DOHH2 (cell line): Measurements from ENCODE around the gene ATP10A.

Experiments
- H3F3A ChIP-seq: fragments of 200-600 bp; sonication (generic), shearing (Covaris generic); 2 replicates; pipeline ENCODE4 v1.6.0; 2016; ENCODE audit warnings: antibody characterized with exemption, mild to moderate bottlenecking; ENCODE audit not compliant: control insufficient read depth, insufficient read depth
- H3K27ac ChIP-seq: fragments of 200-600 bp; sonication (generic); 2 replicates; pipeline ENCODE4 v1.5.1; 2014; ENCODE audit warnings: low read depth, mild to moderate bottlenecking, low read length, moderate library complexity
- H3K27me3 ChIP-seq: fragments of 200-600 bp; sonication (generic); 2 replicates; pipeline ENCODE4 v1.6.1; 2014; ENCODE audit warnings: mild to moderate bottlenecking, low read length, mixed read lengths; ENCODE audit not compliant: control insufficient read depth
- H3K36me3 ChIP-seq: fragments of 200-600 bp; sonication (generic); 2 replicates; pipeline ENCODE4 v1.6.1; 2014; ENCODE audit warnings: mild to moderate bottlenecking, low read length, moderate library complexity, mixed read lengths; ENCODE audit not compliant: control insufficient read depth
- H3K4me1 ChIP-seq: fragments of 200-600 bp; sonication (generic); 2 replicates; pipeline ENCODE4 v1.6.1; 2014; ENCODE audit warnings: mild to moderate bottlenecking, low read length, mixed read lengths; ENCODE audit not compliant: control insufficient read depth
- H3K4me2 ChIP-seq: fragments of 200-600 bp; sonication (generic); 2 replicates; pipeline ENCODE4 v1.6.0; 2014; ENCODE audit warnings: mild to moderate bottlenecking, low read length, moderate library complexity
- H3K4me3 ChIP-seq: fragments of 200-600 bp; sonication (generic); 2 replicates; pipeline ENCODE4 v1.5.1; 2014; ENCODE audit warnings: mild to moderate bottlenecking, low read length, mixed read lengths
- H3K79me2 ChIP-seq: fragments of 200-600 bp; sonication (generic); 2 replicates; pipeline ENCODE4 v1.6.1; 2014; ENCODE audit warnings: mild to moderate bottlenecking, low read length, mixed read lengths; ENCODE audit not compliant: control insufficient read depth
- H3K9me2 ChIP-seq: fragments of 200-600 bp; sonication (generic); replicated peaks from 2 replicates; pipeline ENCODE4 v1.6.1; 2014; ENCODE audit warnings: mild to moderate bottlenecking, low read length, mixed read lengths; ENCODE audit not compliant: control insufficient read depth
- H3K9me3 ChIP-seq: fragments of 200-600 bp; sonication (generic); 2 replicates; pipeline ENCODE4 v1.6.1; 2014; ENCODE audit warnings: antibody characterized with exemption, low read length, mixed read lengths; ENCODE audit not compliant: control insufficient read depth, insufficient read depth
- H4K20me1 ChIP-seq: fragments of 200-600 bp; sonication (generic); 2 replicates; pipeline ENCODE4 v1.6.0; 2014; ENCODE audit warnings: low read depth, mild to moderate bottlenecking, antibody characterized with exemption, low read length, moderate library complexity; ENCODE audit not compliant: control insufficient read depth, insufficient read depth
- EZH2phosphoT487 ChIP-seq: fragments of 200-600 bp; sonication (generic); IDR thresholded peaks from 2 replicates; pipeline ENCODE4 v1.6.1; 2017; ENCODE audit warnings: borderline replicate concordance, mild to moderate bottlenecking, antibody characterized with exemption, low read length, moderate library complexity, mixed read lengths
- TF ChIP-seq, protein P1 (sequence below): fragments of 200-600 bp; sonication (generic); IDR thresholded peaks from one replicate; pipeline ENCODE4 v1.5.1; 2014; ENCODE audit warnings: antibody characterized with exemption, mild to moderate bottlenecking, low read depth, low read length; ENCODE audit not compliant: poor library complexity, severe bottlenecking

Gene ATP10A

DNA sequence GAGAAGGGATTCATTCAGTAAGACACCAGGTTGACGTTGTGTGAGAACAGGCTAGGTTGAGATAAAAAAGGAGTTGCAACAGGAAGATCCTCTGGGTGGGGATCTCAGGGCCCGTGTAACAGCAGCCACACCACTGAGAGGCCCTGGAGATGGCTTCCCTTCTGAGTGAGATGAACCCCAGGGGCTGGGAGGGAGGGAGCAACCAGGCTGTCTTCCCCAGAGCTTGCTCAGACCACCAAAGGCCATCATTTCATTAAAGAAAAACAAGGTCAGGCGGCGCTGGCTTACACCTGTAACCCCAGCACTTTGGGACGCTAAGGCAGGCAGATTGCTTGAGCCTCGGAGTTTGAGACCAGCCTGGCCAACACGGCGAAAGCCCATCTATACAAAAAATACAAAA, 187.7 kb downstream of the ATP10A start:
- Histone ChIP-seq H3K4me1 (no peaks in the 10 kb centered on the region), H3F3A (no peaks in the 10 kb centered on the region), H3K27me3 (no peaks in the 10 kb centered on the region), H3K36me3 (no peaks in the 10 kb centered on the region), H3K27ac (no peak overlapping the region), H4K20me1 (no peaks in the 10 kb centered on the region), H3K9me2 (no peaks in the 10 kb centered on the region), H3K4me3 (no peak overlapping the region), H3K4me2 (no peak overlapping the region), H3K79me2 (no peaks in the 10 kb centered on the region), H3K9me3 (peaks cover 36% of the 10 kb centered on the region; the same call in 1 of the 2 replicates)
- TF ChIP-seq EZH2phosphoT487: no peak
- TF ChIP-seq, protein P1, sequence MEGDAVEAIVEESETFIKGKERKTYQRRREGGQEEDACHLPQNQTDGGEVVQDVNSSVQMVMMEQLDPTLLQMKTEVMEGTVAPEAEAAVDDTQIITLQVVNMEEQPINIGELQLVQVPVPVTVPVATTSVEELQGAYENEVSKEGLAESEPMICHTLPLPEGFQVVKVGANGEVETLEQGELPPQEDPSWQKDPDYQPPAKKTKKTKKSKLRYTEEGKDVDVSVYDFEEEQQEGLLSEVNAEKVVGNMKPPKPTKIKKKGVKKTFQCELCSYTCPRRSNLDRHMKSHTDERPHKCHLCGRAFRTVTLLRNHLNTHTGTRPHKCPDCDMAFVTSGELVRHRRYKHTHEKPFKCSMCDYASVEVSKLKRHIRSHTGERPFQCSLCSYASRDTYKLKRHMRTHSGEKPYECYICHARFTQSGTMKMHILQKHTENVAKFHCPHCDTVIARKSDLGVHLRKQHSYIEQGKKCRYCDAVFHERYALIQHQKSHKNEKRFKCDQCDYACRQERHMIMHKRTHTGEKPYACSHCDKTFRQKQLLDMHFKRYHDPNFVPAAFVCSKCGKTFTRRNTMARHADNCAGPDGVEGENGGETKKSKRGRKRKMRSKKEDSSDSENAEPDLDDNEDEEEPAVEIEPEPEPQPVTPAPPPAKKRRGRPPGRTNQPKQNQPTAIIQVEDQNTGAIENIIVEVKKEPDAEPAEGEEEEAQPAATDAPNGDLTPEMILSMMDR: no peak

DNA sequence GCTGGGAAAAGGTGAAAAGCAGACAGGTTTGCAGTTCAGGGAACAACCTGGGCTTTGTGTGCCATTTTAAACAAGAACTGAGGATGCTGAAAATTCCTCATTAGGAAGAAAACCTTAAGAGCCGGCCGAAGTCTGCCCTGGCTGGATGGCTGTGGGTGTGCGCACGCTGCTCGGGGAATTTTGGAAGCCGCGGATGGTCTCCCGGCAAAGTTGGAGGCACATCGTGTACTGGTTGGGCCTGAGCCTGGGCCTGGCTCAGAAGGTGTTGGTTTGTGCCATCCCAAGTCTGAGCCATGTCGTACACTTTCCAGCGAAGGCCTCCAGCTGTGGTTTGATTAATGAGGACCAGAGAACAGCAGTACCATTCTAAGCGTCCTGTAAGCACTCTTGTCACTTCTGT, 188.2 kb downstream of the ATP10A start:
- H4K20me1 ChIP-seq: no peaks in the 10 kb centered on the region
- H3K27ac ChIP-seq: no peak overlapping the region
- H3F3A ChIP-seq: no peaks in the 10 kb centered on the region
- no peak overlapping the region for H3K4me2 ChIP-seq
- H3K79me2 ChIP-seq: no peaks in the 10 kb centered on the region
- H3K9me2 ChIP-seq: no peaks in the 10 kb centered on the region
- H3K27me3 ChIP-seq: no peaks in the 10 kb centered on the region
- no peaks in the 10 kb centered on the region for H3K4me1 ChIP-seq
- no peak overlapping the region for H3K4me3 ChIP-seq
- peaks cover 31% of the 10 kb centered on the region; the same call in 1 of the 2 replicates for H3K9me3 ChIP-seq
- TF ChIP-seq, protein P1: no peak
- no peak for TF ChIP-seq EZH2phosphoT487
- no peaks in the 10 kb centered on the region for H3K36me3 ChIP-seq

DNA sequence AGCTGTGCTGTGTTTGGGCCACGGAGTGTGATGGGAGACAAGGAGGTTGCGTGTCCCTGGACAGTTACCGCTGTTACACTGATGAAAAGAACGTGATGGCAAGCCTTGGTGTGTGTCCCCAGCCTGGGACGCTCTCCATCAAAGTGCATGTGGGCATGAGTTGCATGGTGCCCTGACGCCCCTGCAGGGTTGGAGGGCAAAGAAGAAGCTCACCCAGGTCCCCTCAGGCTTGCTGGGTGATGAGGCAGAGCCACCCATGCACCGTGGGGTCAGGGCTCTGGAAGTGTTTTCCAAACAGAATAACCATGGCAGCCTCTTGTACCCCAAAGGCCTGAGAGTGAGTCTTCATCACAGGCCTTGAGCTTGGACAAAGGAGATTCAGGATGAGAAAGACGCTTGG, 189.2 kb downstream of the ATP10A start:
- TF ChIP-seq, protein P1: no peak
- TF ChIP-seq EZH2phosphoT487: no peak
- Histone ChIP-seq H4K20me1 (no peaks in the 10 kb centered on the region), H3K79me2 (no peaks in the 10 kb centered on the region), H3K9me3 (peaks cover 30% of the 10 kb centered on the region; the same call in 1 of the 2 replicates), H3K4me3 (no peak overlapping the region), H3K27ac (no peak overlapping the region), H3K27me3 (no peaks in the 10 kb centered on the region), H3K4me2 (no peak overlapping the region), H3K36me3 (no peaks in the 10 kb centered on the region), H3K4me1 (no peaks in the 10 kb centered on the region), H3F3A (no peaks in the 10 kb centered on the region), H3K9me2 (no peaks in the 10 kb centered on the region)
